Fibroblast of skin of left quadriceps (primary cell): ENCODE results near the gene PTPN2.
"Not testable (repeated sequence)": the region's sequence is repeated elsewhere in the genome, so short reads cannot be mapped to it uniquely, and the experiment has no call there.

Experiments
- DNase-seq, 2 experiments: peaks; one replicate each; pipeline ENCODE4 v3.0.0-alpha.2; 2013; ENCODE audit warnings: low read depth in 2 of 2

Gene PTPN2

DNA sequence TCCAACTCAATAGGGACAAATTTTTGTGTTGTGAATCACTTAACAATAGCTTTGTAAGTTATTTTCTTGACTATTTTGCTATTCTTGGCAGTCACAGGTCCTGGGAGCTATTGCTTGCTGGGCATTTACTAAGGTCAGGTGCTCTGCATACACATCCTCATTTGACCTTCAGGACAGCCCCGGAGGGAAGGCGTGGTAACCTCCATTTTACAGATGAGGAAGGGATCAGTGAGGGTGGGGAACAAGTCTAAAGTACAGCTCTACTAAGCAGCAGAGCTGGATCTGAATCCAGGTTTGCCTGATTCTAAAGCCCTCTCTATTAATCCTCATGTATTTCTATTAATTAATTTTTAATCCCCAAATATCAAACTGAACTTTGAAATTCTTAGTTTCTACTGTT, 58.8 kb downstream of the PTPN2 start:
- DNase-seq, result no peak

DNA sequence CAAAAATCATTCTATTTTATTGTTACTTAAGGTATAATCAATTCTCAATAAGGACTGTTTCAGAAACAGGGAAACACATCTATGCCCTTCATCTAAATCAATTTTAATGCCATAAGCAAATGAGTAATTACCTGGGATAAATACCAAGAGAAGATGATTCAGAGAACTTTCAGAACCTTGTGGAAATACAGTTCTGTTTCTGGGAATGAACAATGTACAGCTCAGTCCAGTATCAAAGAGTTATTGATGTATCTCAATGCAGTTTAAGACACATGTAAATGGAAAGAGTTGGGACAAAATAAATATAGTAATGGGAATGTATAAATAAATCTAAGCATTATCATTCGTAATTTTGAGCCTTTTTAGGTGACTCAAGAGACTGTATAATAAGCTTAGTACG, 60.1 kb downstream of the PTPN2 start:
- no peak for DNase-seq

DNA sequence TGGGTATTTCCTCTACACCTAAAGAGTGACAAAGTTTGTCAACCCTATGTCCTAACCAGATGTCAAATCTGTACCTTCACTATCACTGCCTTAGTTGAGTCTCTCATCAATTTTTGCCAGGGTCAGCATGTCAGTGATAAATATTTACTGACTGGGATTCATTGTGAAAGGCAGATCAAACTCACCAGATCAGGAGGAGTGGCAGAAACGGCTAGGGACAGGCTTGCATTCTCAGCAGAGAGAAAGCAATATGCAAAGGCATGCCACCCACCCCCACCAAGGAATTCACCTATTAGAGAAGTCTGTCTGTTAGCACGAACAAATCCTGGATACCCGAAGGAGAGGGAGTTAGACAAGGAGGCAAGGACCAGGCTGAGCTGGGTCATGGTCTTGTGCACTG, 62.6 kb downstream of the PTPN2 start:
- DNase-seq, result no peak

DNA sequence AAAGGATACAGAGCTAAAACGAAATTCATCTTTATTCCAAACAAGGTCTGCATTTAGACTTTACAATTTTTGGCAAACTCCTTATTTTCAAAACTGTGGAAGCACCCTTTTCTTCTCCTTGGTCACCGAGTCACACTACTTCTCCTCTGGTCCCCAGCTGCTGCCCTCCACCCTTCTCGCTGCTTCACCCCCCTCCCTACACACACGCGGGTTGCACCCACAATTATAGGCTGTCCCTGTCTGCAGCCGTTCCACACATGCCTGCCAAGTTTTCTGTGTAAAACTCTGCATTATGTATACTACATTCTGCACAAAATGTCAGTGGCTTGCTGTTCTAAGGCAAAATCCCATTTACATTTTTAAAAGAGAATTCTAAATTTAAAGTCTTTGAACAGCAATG, 63.5 kb downstream of the PTPN2 start:
- DNase-seq, result no peak

DNA sequence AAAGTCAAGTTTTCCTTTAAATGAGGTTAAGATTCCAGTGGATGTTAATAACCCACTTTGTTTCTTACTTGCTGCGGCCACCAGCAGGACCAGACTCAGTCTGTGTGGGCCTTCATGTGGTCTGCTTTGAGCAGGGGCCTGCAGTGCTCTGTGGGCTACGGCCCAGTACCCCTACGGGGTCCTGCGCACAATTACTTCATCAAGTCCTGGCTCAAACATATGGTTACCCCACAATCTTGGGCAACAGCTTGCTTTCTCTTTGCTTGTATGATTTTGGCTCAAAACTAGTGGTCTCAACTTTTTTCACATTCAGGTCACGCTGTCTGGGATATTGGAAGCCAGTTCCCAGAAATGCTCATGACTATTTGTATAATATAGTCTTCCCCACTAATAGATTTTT, 64.2 kb downstream of the PTPN2 start:
- no peak for DNase-seq

DNA sequence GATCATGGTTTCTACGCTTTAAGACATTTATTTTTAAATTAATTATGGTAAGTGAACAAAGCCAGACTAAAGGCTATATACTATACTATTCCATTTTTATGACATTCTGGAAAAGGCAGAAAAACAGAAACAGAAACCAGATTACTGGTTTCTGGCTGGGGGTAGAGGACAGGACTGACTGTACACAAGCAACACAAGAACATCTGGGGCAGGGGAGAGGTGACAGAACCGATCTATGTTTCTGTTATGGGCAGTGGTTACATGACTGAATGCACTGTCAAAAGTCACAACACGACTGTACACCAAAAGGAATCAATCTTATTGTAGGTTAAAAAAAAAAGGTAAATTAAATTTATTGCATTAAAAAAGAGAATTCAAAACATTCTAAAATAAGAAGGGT, 64.7 kb downstream of the PTPN2 start:
- DNase-seq, result no peak

DNA sequence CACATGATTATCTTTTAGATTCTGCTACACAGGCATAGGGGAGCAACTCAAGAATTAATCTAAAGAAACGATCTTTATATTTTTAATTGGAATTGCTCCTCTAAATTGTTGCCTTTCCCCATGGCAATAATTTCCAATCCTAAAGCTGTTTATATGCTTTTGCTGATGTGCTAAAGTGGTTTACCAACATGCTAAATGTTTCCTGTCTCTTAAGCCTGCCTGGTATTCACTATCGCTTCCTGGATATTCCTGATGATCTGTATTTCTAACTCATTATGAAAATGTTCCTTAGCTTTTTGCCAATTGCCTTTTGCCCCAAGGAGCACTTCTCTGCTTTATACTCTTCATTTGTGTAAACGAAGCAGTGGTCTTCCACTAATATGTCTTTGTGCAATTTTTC, 65.8 kb downstream of the PTPN2 start:
- no peak for DNase-seq

DNA sequence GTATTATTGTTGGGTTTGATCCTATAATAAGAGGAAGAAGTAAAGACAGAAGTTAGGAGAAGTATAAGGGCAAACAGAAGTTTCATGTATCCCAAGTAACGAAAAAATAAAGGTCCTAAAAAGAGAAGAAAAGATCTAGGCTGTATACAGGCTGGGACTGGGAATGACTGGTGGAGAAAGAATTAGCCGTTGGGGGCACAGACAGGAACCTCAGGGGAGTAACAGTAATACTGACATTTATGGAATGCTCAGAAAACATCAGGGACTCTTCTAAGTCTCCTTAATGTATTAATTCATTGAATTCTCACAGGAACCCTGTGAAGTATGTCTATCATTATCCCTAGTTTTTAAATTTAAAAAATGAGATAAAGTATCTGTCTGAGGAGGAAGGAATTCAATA, 67.6 kb downstream of the PTPN2 start:
- no peak for DNase-seq

DNA sequence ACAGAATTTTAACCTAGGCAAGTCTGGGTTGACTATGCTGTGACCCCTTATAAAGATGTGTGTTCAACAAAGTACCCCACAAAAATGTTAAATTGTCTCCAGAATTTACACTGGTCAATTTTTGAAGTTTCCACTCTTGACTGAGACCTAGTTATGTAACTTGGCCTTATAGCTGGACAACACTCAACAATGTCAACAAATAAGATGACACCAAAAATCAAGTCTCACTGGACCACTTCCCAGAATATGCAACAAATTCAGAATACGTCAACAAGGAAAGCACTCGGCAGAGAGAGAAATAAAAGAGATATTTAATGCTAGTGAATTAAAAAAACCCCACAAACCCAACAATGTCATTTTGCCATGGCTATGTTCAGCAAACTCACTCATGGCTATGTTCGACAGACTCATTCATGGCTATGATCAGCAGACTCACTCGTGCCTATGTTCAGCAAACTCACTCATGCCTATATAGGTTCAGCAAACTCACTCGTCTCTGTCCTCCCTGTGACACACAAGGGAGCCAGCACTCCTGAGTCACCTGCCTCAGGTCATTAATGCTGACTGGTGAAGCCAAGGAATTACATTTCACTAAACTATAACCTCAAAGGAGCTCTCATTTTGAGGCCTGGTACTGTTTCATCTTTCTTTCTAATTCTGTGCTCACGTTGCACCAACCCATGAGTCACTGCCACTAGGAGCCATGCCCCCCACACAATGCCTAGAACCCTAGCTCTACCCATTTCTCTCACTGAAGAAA, 72.7 kb downstream of the PTPN2 start:
- DNase-seq, result no peak

DNA sequence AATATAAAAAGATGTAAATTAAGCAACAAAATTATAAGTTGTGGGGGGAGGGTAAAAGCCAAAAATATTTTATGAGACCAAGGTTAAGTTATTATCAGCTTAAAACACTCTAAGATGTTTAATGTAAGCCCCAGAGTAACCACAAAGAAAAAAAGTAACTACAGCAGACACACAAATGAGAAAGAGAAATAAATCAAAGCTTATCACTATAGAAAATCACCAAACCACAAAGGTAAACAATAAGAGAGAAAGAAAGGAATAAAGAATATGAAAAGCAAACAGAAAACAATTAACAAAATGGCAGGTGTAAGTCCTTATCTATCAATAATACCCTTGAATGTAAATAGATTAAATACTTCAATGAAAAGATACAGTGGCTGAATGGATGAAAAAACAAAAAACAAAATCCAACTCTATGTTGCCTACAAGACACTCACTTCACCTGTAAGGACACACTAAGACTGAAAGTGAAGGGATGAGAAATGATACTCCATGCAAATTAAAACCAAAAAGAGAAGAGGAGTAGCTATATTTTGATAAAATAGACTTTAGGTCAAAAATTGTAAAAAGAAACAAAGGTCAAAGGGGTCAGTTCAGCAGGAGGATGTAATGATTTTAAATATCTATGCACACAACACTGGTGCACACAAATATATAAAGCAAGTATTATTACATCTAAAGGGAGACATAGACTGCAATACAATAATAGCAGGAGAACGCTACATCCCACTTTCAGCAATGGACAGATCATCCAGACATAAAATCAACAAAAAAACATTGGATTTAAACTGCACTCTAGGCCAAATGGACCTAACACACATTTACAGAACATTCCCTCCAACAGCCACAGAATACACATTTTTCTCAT, 80.7 kb downstream of the PTPN2 start:
- DNase-seq, result no peak

DNA sequence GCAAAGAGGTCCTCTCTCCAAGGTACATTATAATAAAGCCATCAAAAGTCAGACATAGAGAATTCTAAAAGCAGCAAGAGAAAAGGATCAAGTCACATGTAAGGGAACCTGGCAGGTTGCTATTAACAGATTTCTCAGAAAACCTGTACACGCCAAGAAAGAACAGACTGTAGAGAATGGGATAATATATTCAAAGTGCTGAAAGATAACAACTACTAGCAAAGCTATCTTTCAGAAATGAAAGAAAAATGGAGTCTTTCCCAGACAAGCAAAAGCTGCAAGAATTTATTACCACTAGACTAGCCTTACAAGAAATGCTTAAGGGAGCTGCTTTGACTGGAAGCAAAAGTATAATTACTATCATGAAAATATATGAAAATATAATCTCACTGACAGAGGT, 81.5 kb downstream of the PTPN2 start:
- no peak for DNase-seq

DNA sequence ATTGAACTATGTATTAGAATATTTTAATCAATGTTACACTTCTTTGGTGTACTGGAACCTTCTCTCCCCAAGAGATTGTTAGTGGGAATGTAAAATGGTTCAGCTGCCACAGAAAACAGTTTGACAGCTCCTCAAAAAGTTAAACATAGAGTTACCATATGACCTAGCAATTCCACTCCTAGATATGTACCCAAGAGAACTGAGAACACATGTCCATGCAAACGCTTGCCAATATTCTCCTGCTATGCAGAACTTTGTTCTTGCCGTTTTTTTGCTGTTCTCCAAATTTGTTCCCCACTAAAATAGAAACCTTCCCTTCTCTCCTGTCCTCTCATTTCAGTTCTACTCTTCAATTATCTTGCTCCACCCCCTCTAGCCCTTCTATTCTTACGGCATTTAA, 87.6 kb downstream of the PTPN2 start:
- no peak for DNase-seq

DNA sequence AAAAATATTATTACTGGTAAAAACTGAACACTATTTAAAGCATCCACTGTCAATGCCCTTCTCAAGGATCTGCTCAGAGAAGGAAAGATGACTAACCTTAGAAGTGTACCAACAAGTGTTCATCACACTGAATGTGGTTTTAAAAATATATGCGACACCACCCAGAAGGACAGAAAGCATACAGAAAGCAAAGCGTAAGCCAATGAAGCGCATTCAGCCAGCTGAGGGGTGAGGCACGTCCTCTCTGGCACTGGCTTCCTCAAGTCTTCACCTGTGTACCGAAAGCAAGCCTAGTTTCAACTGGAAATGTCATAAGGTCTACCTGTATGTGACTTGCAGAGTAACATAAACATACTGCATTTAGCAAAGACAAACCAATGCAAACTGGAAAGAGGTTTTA, 92.4 kb downstream of the PTPN2 start:
- DNase-seq, result no peak

DNA sequence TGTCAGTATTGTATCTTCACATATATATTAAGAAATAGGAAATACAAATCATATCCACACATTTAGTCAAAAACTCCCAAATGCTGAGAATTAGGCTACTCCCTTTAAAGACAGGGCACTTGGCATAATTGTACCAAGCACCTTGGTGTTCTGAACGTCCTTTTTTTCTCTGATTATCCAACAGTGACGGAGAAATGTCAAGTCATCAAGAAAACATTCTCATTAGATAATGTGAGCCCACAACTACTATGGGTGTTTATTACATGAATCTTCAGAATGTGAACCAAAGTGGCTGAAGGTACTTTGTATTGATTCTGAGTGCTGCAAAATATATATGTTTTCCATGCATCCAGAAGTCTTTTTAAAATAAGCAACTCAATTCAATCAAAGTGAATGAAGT, 97.4 kb downstream of the PTPN2 start:
- DNase-seq, result no peak

DNA sequence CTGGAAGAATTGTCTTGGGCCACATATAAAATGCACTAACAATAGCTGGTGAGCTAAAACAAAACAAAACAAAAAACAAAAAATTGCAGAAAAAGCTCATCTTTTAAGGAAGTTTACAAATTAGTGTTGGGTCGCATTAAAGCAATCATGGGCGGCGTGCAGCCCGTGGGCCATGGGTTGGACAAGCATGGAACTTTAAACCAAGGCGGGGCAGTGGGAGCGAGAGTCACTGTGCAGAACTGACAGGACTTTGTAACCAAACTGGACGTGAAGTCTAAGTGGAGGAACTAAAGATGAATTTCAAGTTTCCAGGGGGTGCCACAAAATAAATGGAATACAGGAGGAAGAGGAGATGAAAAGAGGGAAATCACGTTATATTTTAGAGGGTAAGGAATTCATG, 100.5 kb downstream of the PTPN2 start:
- no peak for DNase-seq

DNA sequence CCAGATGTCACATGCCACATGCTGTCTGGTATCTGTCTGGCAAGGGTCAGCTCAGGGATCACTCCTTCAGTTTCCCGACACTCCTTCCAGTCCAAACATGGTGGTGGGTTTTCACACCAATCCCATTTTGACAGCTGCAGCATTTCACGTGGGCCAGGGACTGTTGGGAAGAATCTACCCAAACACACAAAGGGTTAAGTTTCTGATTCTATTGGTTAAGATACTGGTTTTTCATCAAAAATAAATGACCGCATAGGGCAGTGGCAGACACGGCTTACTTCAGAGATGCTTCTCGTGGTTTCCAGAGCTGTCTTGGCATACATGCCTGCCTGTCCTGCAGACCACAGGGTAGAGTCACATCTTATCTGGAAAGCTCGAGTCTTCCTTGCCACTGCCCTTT, 101.5 kb downstream of the PTPN2 start:
- DNase-seq, result no peak

DNA sequence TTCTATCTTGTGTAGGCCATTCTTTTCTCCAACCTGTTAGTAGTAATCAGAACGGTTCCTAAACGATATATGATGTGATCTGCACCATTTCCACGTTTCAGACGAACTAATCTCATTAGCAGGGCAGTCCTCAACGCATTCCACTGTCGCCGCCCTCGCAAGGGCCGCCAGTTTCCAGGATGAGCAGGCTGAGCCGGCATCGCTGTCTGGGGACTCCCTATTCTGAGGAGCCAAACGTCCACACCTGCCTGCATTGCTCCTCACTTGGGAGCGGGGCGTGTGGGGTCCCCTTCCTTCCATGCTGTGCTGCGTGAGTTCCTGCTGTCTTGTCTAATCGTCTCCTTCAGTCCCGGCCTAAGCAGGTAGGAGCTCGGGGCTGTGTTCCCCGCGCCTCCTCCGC, 104.6 kb downstream of the PTPN2 start:
- no peak for DNase-seq

DNA sequence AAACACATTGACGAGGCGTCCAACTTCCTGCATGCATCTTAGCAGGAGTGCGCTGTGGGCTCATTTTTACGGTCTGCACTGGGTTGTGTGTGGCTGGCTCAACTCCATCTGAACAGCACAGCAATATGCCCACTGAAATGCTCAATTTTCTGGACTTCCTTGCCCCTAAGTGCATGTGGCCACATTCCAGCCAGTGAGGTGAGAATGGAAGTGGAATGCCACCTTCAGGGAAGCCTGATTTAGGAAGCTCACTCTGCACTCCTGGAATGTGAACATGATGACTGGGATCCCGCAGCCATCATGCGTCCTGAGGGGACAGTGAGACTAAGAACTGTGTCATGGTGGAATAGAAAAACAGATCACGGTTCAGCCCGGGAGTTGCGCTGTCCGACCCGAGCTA, 105.0 kb downstream of the PTPN2 start:
- DNase-seq, result no peak

DNA sequence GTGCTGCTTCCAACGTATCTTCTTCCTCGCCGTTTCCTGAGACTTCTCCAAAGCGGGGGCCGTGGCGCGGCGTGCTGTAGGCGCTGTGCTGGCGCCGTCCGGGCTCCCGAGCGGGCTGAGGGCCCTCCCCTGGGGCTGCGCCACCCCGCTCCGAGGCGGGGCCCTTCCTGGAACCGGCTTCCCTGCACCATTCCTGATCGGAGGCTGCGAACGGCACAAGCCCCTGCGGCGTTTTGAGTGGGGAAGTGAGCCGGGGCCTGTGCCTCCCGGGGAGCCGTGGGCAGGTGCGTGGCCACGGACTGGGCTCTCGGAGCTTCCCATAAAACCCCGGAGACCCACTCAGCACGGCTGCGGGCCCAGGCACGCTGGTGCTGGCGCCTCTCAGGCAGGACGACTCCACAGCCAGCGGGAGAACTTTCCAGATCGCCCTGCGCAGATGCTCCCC, 106.5 kb downstream of the PTPN2 start:
- DNase-seq, result no peak

DNA sequence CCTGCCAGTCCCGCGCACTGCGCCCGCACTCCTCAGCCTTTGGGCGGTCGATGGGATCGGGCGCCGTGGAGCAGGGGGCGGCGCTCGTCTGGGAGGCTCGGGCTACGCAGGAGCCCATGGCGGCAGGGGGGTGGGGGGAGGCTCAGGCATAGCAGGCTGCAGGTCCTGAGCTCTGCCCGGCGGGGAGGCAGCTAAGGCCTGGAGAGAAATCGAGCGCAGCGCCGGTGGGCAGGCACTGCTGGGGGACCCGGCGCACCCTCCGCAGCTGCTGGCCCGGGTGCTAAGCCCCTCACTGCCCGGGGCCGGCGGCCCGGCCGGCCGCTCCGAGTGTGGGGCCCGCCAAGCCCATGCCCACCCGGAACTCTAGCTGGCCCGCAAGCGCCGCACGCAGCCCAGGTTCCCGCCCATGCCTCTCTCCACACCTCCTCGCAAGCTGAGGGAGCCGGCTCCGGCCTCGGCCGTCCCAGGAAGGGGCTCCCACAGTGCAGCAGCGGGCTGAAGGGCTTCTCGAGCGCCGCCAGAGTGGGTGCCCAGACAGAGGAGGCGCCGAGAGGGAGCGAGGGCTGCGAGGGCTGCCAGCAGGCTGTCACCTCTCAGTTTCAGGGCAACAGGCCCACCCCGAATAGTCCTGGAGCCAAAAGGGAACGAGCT, 107.1 kb downstream of the PTPN2 start:
- no peak for DNase-seq

DNA sequence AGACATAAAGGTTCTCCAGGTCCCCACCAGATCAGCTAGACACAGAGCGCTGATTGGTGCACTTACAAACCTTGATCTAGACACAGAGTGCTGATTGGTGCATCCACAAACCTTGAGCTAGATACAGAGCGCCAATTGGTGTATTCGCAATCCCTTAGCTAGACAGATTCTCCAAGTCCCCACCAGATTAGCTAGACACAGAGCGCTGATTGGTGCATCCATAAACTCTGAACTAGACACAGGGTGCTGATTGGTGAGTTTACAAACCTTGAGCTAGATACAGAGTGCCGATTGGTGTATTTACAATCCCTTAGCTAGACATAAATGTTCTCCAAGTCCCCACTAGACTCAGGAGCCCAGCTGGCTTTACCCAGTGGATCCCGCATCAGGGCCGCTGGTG, 107.6 kb downstream of the PTPN2 start:
- not testable (repeated sequence) for DNase-seq

DNA sequence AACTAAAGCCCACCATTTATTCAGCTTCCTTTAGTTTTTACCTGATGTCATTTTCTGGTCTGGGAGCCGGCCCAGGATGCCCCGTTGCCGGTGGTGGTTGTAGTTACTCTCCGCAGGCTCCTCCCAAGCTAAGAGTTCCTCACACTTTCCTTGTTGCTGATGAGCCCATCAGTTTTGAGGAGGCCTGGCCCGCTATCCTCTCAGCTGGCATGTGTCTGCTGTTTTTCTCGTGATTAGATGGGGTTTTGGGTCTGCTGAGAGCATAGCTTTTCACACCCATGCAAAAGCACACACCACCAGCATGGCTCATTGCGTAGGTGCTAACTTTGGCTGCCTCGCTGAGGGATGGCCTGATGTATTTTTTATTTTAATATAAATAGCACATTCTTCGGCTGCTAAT, 109.1 kb downstream of the PTPN2 start:
- DNase-seq, result no peak

DNA sequence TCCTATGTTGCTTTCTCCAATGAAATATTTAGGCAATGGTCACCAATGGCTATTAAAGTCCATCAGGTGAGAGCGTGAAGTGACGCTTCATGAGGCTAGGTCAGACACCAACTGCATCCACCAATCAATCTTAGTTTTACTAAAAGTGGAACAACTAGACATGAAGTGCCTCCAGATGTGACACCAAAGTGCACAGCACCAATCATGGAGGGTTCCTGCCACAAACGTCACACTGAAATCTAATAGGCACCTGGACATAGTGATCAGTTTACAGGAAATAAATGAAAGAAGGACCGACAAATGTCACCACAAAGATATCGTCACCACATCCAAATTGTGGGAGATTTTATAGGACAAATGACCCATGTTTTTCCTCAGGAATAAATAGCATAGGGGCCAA, 110.7 kb downstream of the PTPN2 start:
- DNase-seq, result no peak
